Measurements from ENCODE around the gene GAPDH.
A peak's percentile ranks its signal among the peaks of the same experiment; 100 is the strongest.
"Not testable (repeated sequence)": the region's sequence is repeated elsewhere in the genome, so short reads cannot be mapped to it uniquely, and the experiment has no call there.

Gene GAPDH

GRCh38 chr12:6536894-6537579, 2.7 kb downstream of the GAPDH start:
- H3K27me3 ChIP-seq (ENCODE audit: control insufficient read depth in 1 of 2, insufficient read depth in 2 of 2, low read length in 2 of 2) = no peaks in the 10 kb centered on the region
- peaks cover 80% of the 10 kb centered on the region for H3K4me1 ChIP-seq (ENCODE audit: control insufficient read depth, insufficient read depth, low read length)
- peaks cover 32 to 35% of the 10 kb centered on the region in 2 donors for H3K36me3 ChIP-seq (ENCODE audit: control insufficient read depth in 2 of 2, insufficient read depth in 2 of 2, low read length in 2 of 2)
- no peak overlapping the region for H3K4me3 ChIP-seq (ENCODE audit: low read length in 2 of 2)
- no peaks in the 10 kb centered on the region for H3K9me3 ChIP-seq (ENCODE audit: control insufficient read depth in 2 of 2, low read length in 2 of 2)
- peak overlapping the region; percentile 93 for H3K27ac ChIP-seq (ENCODE audit: low read length)
- no peak overlapping the region for H3K9ac ChIP-seq (ENCODE audit: low read length in 2 of 2)

- not testable (repeated sequence) for H3K27me3 ChIP-seq (ENCODE audit: control insufficient read depth in 1 of 2, insufficient read depth in 2 of 2, low read length in 2 of 2); H3K9me3 ChIP-seq (ENCODE audit: control insufficient read depth in 2 of 2, low read length in 2 of 2); H3K4me3 ChIP-seq (ENCODE audit: low read length in 2 of 2)
- peaks cover 72% of the 10 kb centered on the region for H3K4me1 ChIP-seq (ENCODE audit: control insufficient read depth, insufficient read depth, low read length)
- H3K36me3 ChIP-seq (ENCODE audit: control insufficient read depth in 2 of 2, insufficient read depth in 2 of 2, low read length in 2 of 2) = peaks cover 34 to 37% of the 10 kb centered on the region in 2 donors
- H3K27ac ChIP-seq (ENCODE audit: low read length) = peak overlapping the region; percentile 93
- H3K9ac ChIP-seq (ENCODE audit: low read length in 2 of 2) = peak overlapping the region in 1 of 2 donors; percentile 31
These were observed 3.5 kb downstream of the GAPDH start for GRCh38 chr12:6537580-6538419.

GRCh38 chr12:6538420-6539313, 4.3 kb downstream of the GAPDH start:
- H3K36me3 ChIP-seq (ENCODE audit: control insufficient read depth in 2 of 2, insufficient read depth in 2 of 2, low read length in 2 of 2) = peaks cover 39 to 41% of the 10 kb centered on the region in 2 donors
- H3K9me3 ChIP-seq (ENCODE audit: control insufficient read depth in 2 of 2, low read length in 2 of 2) = no peaks in the 10 kb centered on the region
- H3K4me3 ChIP-seq (ENCODE audit: low read length in 2 of 2) = no peak overlapping the region
- peak overlapping the region; percentile 93 for H3K27ac ChIP-seq (ENCODE audit: low read length)
- no peaks in the 10 kb centered on the region for H3K27me3 ChIP-seq (ENCODE audit: control insufficient read depth in 1 of 2, insufficient read depth in 2 of 2, low read length in 2 of 2)
- peaks cover 64% of the 10 kb centered on the region for H3K4me1 ChIP-seq (ENCODE audit: control insufficient read depth, insufficient read depth, low read length)
- no peak overlapping the region for H3K9ac ChIP-seq (ENCODE audit: low read length in 2 of 2)

GRCh38 chr12:6539314-6539682, 5.0 kb downstream of the GAPDH start:
- Histone ChIP-seq H3K27me3 (ENCODE audit: control insufficient read depth in 1 of 2, insufficient read depth in 2 of 2, low read length in 2 of 2) (no peaks in the 10 kb centered on the region), H3K36me3 (ENCODE audit: control insufficient read depth in 2 of 2, insufficient read depth in 2 of 2, low read length in 2 of 2) (peaks cover 41 to 42% of the 10 kb centered on the region in 2 donors), H3K4me1 (ENCODE audit: control insufficient read depth, insufficient read depth, low read length) (peaks cover 60% of the 10 kb centered on the region), H3K27ac (ENCODE audit: low read length) (peak overlapping the region; percentile 55), H3K4me3 (ENCODE audit: low read length in 2 of 2) (no peak overlapping the region), H3K9ac (ENCODE audit: low read length in 2 of 2) (no peak overlapping the region), H3K9me3 (ENCODE audit: control insufficient read depth in 2 of 2, low read length in 2 of 2) (no peaks in the 10 kb centered on the region)

GRCh38 chr12:6539707-6540134, 5.4 kb downstream of the GAPDH start:
- no peaks in the 10 kb centered on the region for H3K27me3 ChIP-seq (ENCODE audit: control insufficient read depth in 1 of 2, insufficient read depth in 2 of 2, low read length in 2 of 2)
- H3K9ac ChIP-seq (ENCODE audit: low read length in 2 of 2) = no peak overlapping the region
- peak overlapping the region in 1 of 2 donors; percentile 22 for H3K4me3 ChIP-seq (ENCODE audit: low read length in 2 of 2)
- H3K4me1 ChIP-seq (ENCODE audit: control insufficient read depth, insufficient read depth, low read length) = peaks cover 60% of the 10 kb centered on the region
- H3K36me3 ChIP-seq (ENCODE audit: control insufficient read depth in 2 of 2, insufficient read depth in 2 of 2, low read length in 2 of 2) = peaks cover 45 to 46% of the 10 kb centered on the region in 2 donors
- no peaks in the 10 kb centered on the region for H3K9me3 ChIP-seq (ENCODE audit: control insufficient read depth in 2 of 2, low read length in 2 of 2)
- peak overlapping the region; percentile 55 for H3K27ac ChIP-seq (ENCODE audit: low read length)

GRCh38 chr12:6540181-6540877, 6.0 kb downstream of the GAPDH start:
- H3K9me3 ChIP-seq (ENCODE audit: control insufficient read depth in 2 of 2, low read length in 2 of 2) = no peaks in the 10 kb centered on the region
- H3K27me3 ChIP-seq (ENCODE audit: control insufficient read depth in 1 of 2, insufficient read depth in 2 of 2, low read length in 2 of 2) = no peaks in the 10 kb centered on the region
- peak overlapping the region in 1 of 2 donors; percentile 22 for H3K4me3 ChIP-seq (ENCODE audit: low read length in 2 of 2)
- peaks cover 59% of the 10 kb centered on the region for H3K4me1 ChIP-seq (ENCODE audit: control insufficient read depth, insufficient read depth, low read length)
- no peak overlapping the region for H3K9ac ChIP-seq (ENCODE audit: low read length in 2 of 2)
- H3K27ac ChIP-seq (ENCODE audit: low read length) = peak overlapping the region; percentile 55
- H3K36me3 ChIP-seq (ENCODE audit: control insufficient read depth in 2 of 2, insufficient read depth in 2 of 2, low read length in 2 of 2) = peaks cover 45 to 46% of the 10 kb centered on the region in 2 donors

GRCh38 chr12:6541371-6542165, 7.3 kb downstream of the GAPDH start:
- peaks cover 46% of the 10 kb centered on the region for H3K4me1 ChIP-seq (ENCODE audit: control insufficient read depth, insufficient read depth, low read length)
- no peak overlapping the region for H3K9ac ChIP-seq (ENCODE audit: low read length in 2 of 2)
- no peaks in the 10 kb centered on the region for H3K27me3 ChIP-seq (ENCODE audit: control insufficient read depth in 1 of 2, insufficient read depth in 2 of 2, low read length in 2 of 2)

GRCh38 chr12:6542209-6543009, 8.1 kb downstream of the GAPDH start:
- Histone ChIP-seq H3K9ac (ENCODE audit: low read length in 2 of 2) (no peak overlapping the region), H3K27ac (ENCODE audit: low read length) (peak overlapping the region; percentile 55), H3K36me3 (ENCODE audit: control insufficient read depth in 2 of 2, insufficient read depth in 2 of 2, low read length in 2 of 2) (peaks cover 44 to 46% of the 10 kb centered on the region in 2 donors), H3K4me1 (ENCODE audit: control insufficient read depth, insufficient read depth, low read length) (peaks cover 38% of the 10 kb centered on the region), H3K4me3 (ENCODE audit: low read length in 2 of 2) (no peak overlapping the region), H3K27me3 (ENCODE audit: control insufficient read depth in 1 of 2, insufficient read depth in 2 of 2, low read length in 2 of 2) (no peaks in the 10 kb centered on the region), H3K9me3 (ENCODE audit: control insufficient read depth in 2 of 2, low read length in 2 of 2) (no peaks in the 10 kb centered on the region)

More at GRCh38 chr12:6541371-6542165, 7.3 kb downstream of the GAPDH start:
- H3K4me3 ChIP-seq (ENCODE audit: low read length in 2 of 2) = no peak overlapping the region
- H3K9me3 ChIP-seq (ENCODE audit: control insufficient read depth in 2 of 2, low read length in 2 of 2) = no peaks in the 10 kb centered on the region
- peaks cover 46 to 48% of the 10 kb centered on the region in 2 donors for H3K36me3 ChIP-seq (ENCODE audit: control insufficient read depth in 2 of 2, insufficient read depth in 2 of 2, low read length in 2 of 2)
- H3K27ac ChIP-seq (ENCODE audit: low read length) = peak overlapping the region; percentile 55

GRCh38 chr12:6546016-6546415, 11.7 kb downstream of the GAPDH start:
- Histone ChIP-seq H3K9me3 (ENCODE audit: control insufficient read depth in 2 of 2, low read length in 2 of 2) (no peaks in the 10 kb centered on the region), H3K4me3 (ENCODE audit: low read length in 2 of 2) (no peak overlapping the region), H3K4me1 (ENCODE audit: control insufficient read depth, insufficient read depth, low read length) (peaks cover 29% of the 10 kb centered on the region), H3K27me3 (ENCODE audit: control insufficient read depth in 1 of 2, insufficient read depth in 2 of 2, low read length in 2 of 2) (no peaks in the 10 kb centered on the region), H3K36me3 (ENCODE audit: control insufficient read depth in 2 of 2, insufficient read depth in 2 of 2, low read length in 2 of 2) (peaks cover 43 to 51% of the 10 kb centered on the region in 2 donors), H3K9ac (ENCODE audit: low read length in 2 of 2) (no peak overlapping the region), H3K27ac (ENCODE audit: low read length) (no peak overlapping the region)
